Tibial artery (tissue), 4 donors: ENCODE measurements around the gene ELFN1.
"Not testable (repeated sequence)": the region's sequence is repeated elsewhere in the genome, so short reads cannot be mapped to it uniquely, and the experiment has no call there.

Experiments
- DNase-seq, 2 donors: peaks; one replicate each; pipeline ENCODE4 v3.0.0-alpha.2; 2019
- H3K27ac ChIP-seq, 2 donors: fragments of 200-600 bp; sonication (generic) in 1 of 2; 1 replicate in 1 of 2; 2 replicates in 1 of 2; pipeline ENCODE4 v1.5.1; 2018 to 2019; ENCODE audit warnings: mild to moderate bottlenecking in 1 of 2
- H3K27me3 ChIP-seq, 2 donors: fragments of 200-600 bp; sonication (generic) in 1 of 2; one replicate each; pipeline versions ENCODE4 v1.5.1 to v1.6.0; 2016 to 2019
- H3K36me3 ChIP-seq, 3 donors: fragments of 200-600 bp; sonication (generic) in 2 of 3; one replicate each; pipeline ENCODE4 v1.5.1; 2016 to 2019; ENCODE audit warnings: mild to moderate bottlenecking in 2 of 3
- H3K4me1 ChIP-seq, 4 donors: fragments of 200-600 bp; sonication (generic) in 2 of 4; 1 replicate in 3 of 4; 2 replicates in 1 of 4; pipeline ENCODE4 v1.5.1; 2016 to 2019
- H3K4me3 ChIP-seq, 2 donors: fragments of 200-600 bp; sonication (generic) in 1 of 2; 1 replicate in 1 of 2; 2 replicates in 1 of 2; pipeline ENCODE4 v1.5.1; 2018 to 2019; ENCODE audit warnings: mild to moderate bottlenecking in 2 of 2
- H3K9me3 ChIP-seq, 3 donors: fragments of 200-600 bp; sonication (generic) in 1 of 3; one replicate each; pipeline ENCODE4 v1.5.1; 2016 to 2019
- intact Hi-C: fragments of 100-400 bp; cut with DNase I; formaldehyde crosslinking; loops from one replicate; pipeline ENCODE4 v1.15.0; 2023; ENCODE audit warnings: low total_unique reads
- TF ChIP-seq, protein P1 (sequence below), 2 experiments: fragments of 200-600 bp in 1 of 2; fragments of 450-650 bp in 1 of 2; IDR thresholded peaks; one replicate each; pipeline ENCODE4 v1.5.1; 2017 to 2019; ENCODE audit warnings: antibody characterized with exemption in 2 of 2, mild to moderate bottlenecking in 1 of 2, moderate library complexity in 1 of 2

Gene ELFN1

GRCh38 chr7:1717095-1717483 is 47.0 kb downstream of the ELFN1 start:
- no peak overlapping the region for H3K27ac ChIP-seq
- H3K36me3 ChIP-seq, result no peaks in the 10 kb centered on the region
- no peak for DNase-seq
- TF ChIP-seq, protein P1, sequence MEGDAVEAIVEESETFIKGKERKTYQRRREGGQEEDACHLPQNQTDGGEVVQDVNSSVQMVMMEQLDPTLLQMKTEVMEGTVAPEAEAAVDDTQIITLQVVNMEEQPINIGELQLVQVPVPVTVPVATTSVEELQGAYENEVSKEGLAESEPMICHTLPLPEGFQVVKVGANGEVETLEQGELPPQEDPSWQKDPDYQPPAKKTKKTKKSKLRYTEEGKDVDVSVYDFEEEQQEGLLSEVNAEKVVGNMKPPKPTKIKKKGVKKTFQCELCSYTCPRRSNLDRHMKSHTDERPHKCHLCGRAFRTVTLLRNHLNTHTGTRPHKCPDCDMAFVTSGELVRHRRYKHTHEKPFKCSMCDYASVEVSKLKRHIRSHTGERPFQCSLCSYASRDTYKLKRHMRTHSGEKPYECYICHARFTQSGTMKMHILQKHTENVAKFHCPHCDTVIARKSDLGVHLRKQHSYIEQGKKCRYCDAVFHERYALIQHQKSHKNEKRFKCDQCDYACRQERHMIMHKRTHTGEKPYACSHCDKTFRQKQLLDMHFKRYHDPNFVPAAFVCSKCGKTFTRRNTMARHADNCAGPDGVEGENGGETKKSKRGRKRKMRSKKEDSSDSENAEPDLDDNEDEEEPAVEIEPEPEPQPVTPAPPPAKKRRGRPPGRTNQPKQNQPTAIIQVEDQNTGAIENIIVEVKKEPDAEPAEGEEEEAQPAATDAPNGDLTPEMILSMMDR (IDR thresholded peaks at IDR 0.05), result no peak
- intact Hi-C loops, result loop anchor here (10.0 kb wide), 1 partner anchor 132 kb away; no protein-coding TSS in a partner anchor
- H3K4me1 ChIP-seq, result no peaks in the 10 kb centered on the region
- peaks cover 0 to 3% (median 0%) of the 10 kb centered on the region in 3 donors for H3K9me3 ChIP-seq
- H3K4me3 ChIP-seq, result no peak overlapping the region
- peaks cover 0 to 36% of the 10 kb centered on the region in 2 donors for H3K27me3 ChIP-seq

DNA sequence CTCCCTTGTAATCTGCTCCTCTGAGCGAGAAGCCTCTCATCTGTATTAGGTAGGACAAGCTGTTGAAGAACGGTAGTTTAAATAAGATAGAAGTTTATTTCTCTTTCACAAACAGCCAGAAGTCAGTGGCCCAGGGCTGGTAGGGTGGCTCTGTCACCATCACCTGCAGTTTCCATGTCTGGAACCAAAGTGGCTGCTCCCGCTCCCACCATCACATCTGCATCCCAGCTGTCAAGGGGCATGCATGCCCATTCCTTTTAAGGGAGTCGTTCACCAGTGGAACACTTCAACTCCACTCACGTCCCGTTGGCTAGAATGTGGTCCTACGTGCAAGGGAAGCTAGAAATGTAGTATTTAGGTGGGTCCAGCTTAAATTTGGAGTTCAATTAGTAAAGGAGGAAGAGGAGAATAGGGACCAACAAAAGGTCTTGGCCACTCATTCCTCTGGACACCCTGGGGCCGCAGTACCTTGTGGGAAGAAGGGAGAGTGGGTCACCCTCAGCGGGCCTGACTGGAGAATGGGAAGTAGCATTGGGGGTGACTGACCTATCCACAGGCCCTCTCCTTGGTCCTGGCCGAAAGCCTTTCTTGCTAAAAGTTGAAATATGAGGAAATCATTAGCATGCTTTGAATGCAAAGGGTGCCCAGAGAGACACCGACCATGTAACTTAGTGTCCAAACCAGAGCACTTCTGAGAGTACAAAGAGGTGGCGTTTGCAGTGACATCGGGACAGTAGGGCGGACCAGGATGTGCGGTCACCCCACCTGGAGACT is 48.0 kb downstream of the ELFN1 start:
- Histone ChIP-seq H3K4me3 (no peak overlapping the region), H3K36me3 (no peaks in the 10 kb centered on the region), H3K4me1 (no peaks in the 10 kb centered on the region), H3K27me3 (peaks cover 0 to 36% of the 10 kb centered on the region in 2 donors), H3K9me3 (peaks cover 0 to 3% (median 0%) of the 10 kb centered on the region in 3 donors), H3K27ac (no peak overlapping the region)
- intact Hi-C loops, result loop anchor here (10.0 kb wide), 1 partner anchor 133 kb away; no protein-coding TSS in a partner anchor
- no peak for DNase-seq
- TF ChIP-seq, protein P1 (IDR thresholded peaks at IDR 0.05), result no peak

DNA sequence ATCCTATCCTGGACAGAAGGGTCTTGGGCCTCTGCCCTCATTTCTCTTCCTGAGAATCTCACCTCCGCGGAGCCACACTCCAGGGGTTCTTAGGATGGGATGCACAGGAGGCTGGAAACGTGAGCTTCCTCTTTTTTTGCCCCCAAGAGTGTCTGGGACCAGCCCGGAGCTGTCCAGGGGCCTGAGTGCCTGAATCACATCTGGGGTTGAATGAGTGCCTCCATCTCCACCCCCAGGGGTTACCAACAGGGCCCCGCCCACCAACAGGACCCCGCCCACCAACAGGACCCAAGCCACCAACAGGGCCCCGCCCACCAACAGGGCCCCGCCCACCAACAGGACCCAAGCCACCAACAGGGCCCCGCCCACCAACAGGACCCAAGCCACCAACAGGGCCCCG is 48.8 kb downstream of the ELFN1 start:
- not testable (repeated sequence) for DNase-seq, H3K4me3 ChIP-seq, H3K9me3 ChIP-seq, H3K4me1 ChIP-seq, H3K36me3 ChIP-seq, H3K27ac ChIP-seq
- peaks cover 0 to 30% of the 10 kb centered on the region in 2 donors for H3K27me3 ChIP-seq
- intact Hi-C loops, result loop anchor here (10.0 kb wide), 1 partner anchor 134 kb away; no protein-coding TSS in a partner anchor

GRCh38 chr7:1719256-1719655 is 49.2 kb downstream of the ELFN1 start:
- H3K36me3 ChIP-seq, H3K9me3 ChIP-seq, H3K27ac ChIP-seq, DNase-seq, H3K4me3 ChIP-seq, H3K4me1 ChIP-seq: not testable (repeated sequence)
- H3K27me3 ChIP-seq, result peaks cover 0 to 31% of the 10 kb centered on the region in 2 donors
- intact Hi-C loops, result loop anchor here (10.0 kb wide), 1 partner anchor 134 kb away; no protein-coding TSS in a partner anchor

DNA sequence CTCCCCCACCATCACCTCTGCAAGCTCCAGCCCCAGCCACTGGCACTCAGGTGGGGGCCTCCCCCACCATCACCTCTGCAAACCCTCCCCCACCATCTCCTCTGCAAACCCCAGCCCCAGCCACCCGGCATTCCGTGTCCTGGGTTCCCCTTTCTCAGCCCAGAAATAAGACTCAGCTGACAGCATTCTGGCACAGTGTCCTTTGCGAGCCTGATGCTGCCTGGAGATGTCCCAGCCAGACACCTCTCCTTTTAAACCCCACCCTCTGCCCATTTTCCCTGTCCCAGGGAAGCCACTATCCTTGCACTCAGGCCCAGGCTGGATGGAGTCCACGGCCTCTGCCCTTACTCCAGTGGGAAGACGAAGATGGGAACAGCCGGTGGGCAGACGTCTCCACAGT is 49.8 kb downstream of the ELFN1 start:
- no peaks in the 10 kb centered on the region for H3K4me1 ChIP-seq
- no peaks in the 10 kb centered on the region for H3K36me3 ChIP-seq
- peaks cover 0 to 3% (median 0%) of the 10 kb centered on the region in 3 donors for H3K9me3 ChIP-seq
- intact Hi-C loops, result loop anchor here (10.0 kb wide), 1 partner anchor 135 kb away; no protein-coding TSS in a partner anchor
- H3K4me3 ChIP-seq, result no peak overlapping the region
- TF ChIP-seq, protein P1 (IDR thresholded peaks at IDR 0.05), result no peak
- DNase-seq, result no peak
- peaks cover 0 to 34% of the 10 kb centered on the region in 2 donors for H3K27me3 ChIP-seq
- no peak overlapping the region for H3K27ac ChIP-seq

DNA sequence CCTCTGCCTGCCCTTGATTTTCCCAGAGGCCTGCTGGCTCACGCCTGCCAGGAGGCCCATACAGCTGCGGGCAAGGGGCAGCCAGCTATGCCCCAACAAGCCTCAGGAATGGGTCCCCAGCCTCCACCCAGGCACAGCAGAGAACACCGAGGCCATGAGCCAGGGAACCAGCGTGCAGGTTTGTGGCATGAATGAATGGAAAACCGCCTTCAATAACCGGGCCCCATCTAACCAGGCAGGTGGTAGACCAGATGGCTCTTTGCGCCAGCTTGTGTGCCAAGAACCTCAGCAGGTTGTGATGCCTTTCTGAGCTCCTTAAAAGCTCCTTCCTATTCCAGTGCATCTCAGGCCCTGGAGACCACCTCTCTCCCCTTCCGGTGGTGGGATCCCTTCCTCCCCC is 50.2 kb downstream of the ELFN1 start:
- DNase-seq, result no peak

More for the DNA sequence above, 50.2 kb downstream of the ELFN1 start:
- Histone ChIP-seq H3K36me3 (no peaks in the 10 kb centered on the region), H3K4me3 (no peak overlapping the region), H3K4me1 (no peaks in the 10 kb centered on the region), H3K9me3 (peaks cover 0 to 3% (median 0%) of the 10 kb centered on the region in 3 donors), H3K27ac (no peak overlapping the region), H3K27me3 (peaks cover 0 to 34% of the 10 kb centered on the region in 2 donors)
- TF ChIP-seq, protein P1 (IDR thresholded peaks at IDR 0.05), result no peak
- intact Hi-C loops, result no loop called here
